Activated naive CD8-positive, alpha-beta T cell treated with anti-CD3 and anti-CD28 coated beads, Interleukin-2, amount 10 ng/mL, durations not matched to agents 7 days and 5 days (primary cell): ENCODE results near the gene TRPV6. TPM values are rescaled to one million over a fixed set of nuclear protein-coding genes. Genes with fewer than 3 reads are reported as not detected.

Experiments used
- ATAC-seq: fragments of 150-1000 bp; cut with Tn5 transposase; one replicate; pipeline ENCODE4 v1.10.0; 2021; ENCODE audit warnings: low read depth, moderate library complexity
- POLR2A ChIA-PET: fragments of 350-600 bp; sonication (Branson Sonifier 250); formaldehyde crosslinking; loops from one replicate; lab custom pipeline; 2021; ENCODE audit warnings: antibody characterized with exemption; lab: Charles Lee
- DNase-seq: peaks from one replicate; pipeline ENCODE4 v3.0.0; 2021
- H3K27ac Mint-ChIP-seq: one replicate; pipeline ENCODE4 v1.8.0; 2022; ENCODE audit warnings: mild to moderate bottlenecking, mixed read lengths
- H3K27me3 Mint-ChIP-seq: one replicate; pipeline ENCODE4 v1.8.0; 2022; ENCODE audit warnings: mild to moderate bottlenecking, moderate library complexity, mixed read lengths
- H3K36me3 Mint-ChIP-seq: one replicate; pipeline ENCODE4 v1.8.0; 2021; ENCODE audit warnings: mild to moderate bottlenecking, mixed read lengths
- H3K4me1 Mint-ChIP-seq: one replicate; pipeline ENCODE4 v1.8.0; 2021; ENCODE audit warnings: mixed read lengths
- H3K4me3 Mint-ChIP-seq: one replicate; pipeline ENCODE4 v1.8.0; 2022; ENCODE audit warnings: mild to moderate bottlenecking, moderate library complexity, mixed read lengths
- H3K9me3 Mint-ChIP-seq: one replicate; pipeline ENCODE4 v1.8.0; 2021; ENCODE audit warnings: mixed read lengths
- total RNA-seq, 2 experiments: library from RNA; stranded (reverse); gene quantifications; one replicate each; pipeline ENCODE4 v1.2.3, GENCODE V29; 2021

The TRPV6 gene
- total RNA-seq, 2 experiments from 2014 or later, result not detected

- H3K27ac Mint-ChIP-seq, result no peak overlapping the region
- POLR2A ChIA-PET, result no interaction called here
- H3K9me3 Mint-ChIP-seq, result no peaks in the 10 kb centered on the region
- no peak for DNase-seq
- no peaks in the 10 kb centered on the region for H3K36me3 Mint-ChIP-seq
- peaks cover 6% of the 10 kb centered on the region for H3K27me3 Mint-ChIP-seq
- peaks cover 2% of the 10 kb centered on the region for H3K4me1 Mint-ChIP-seq
- H3K4me3 Mint-ChIP-seq, result no peak overlapping the region
- no peak for ATAC-seq
Measured at GRCh38 chr7:142874409-142874808, 11.1 kb downstream of the TRPV6 start.

GRCh38 chr7:142873871-142874270, 11.7 kb downstream of the TRPV6 start:
- DNase-seq (no peak), ATAC-seq (no peak)
- Mint-ChIP-seq H3K27ac (no peak overlapping the region), H3K27me3 (peaks cover 3% of the 10 kb centered on the region), H3K9me3 (no peaks in the 10 kb centered on the region), H3K36me3 (no peaks in the 10 kb centered on the region), H3K4me1 (peaks cover 2% of the 10 kb centered on the region), H3K4me3 (no peak overlapping the region)
- POLR2A ChIA-PET, result no interaction called here

GRCh38 chr7:142873281-142873784, 12.2 kb downstream of the TRPV6 start:
- Mint-ChIP-seq H3K4me3 (no peak overlapping the region), H3K9me3 (no peaks in the 10 kb centered on the region), H3K36me3 (no peaks in the 10 kb centered on the region), H3K4me1 (peaks cover 2% of the 10 kb centered on the region), H3K27ac (no peak overlapping the region), H3K27me3 (no peaks in the 10 kb centered on the region)
- ATAC-seq, result peak; percentile 64
- no peak for DNase-seq
- POLR2A ChIA-PET, result interaction anchor here (0.7 kb wide), 1 partner anchor 266 kb away, joined by 3 read pairs; no protein-coding TSS in a partner anchor

- POLR2A ChIA-PET, result no interaction called here
- no peak overlapping the region for H3K4me3 Mint-ChIP-seq
Measured at GRCh38 chr7:142872106-142872675, 13.4 kb downstream of the TRPV6 start.

GRCh38 chr7:142871260-142872105, 14.1 kb downstream of the TRPV6 start:
- no peak overlapping the region for H3K4me3 Mint-ChIP-seq
- POLR2A ChIA-PET, result no interaction called here
- no peaks in the 10 kb centered on the region for H3K36me3 Mint-ChIP-seq
- no peaks in the 10 kb centered on the region for H3K27me3 Mint-ChIP-seq
- ATAC-seq (no peak), DNase-seq (no peak)
- no peak overlapping the region for H3K27ac Mint-ChIP-seq
- no peaks in the 10 kb centered on the region for H3K9me3 Mint-ChIP-seq
- H3K4me1 Mint-ChIP-seq, result peaks cover 2% of the 10 kb centered on the region

More at GRCh38 chr7:142872106-142872675, 13.4 kb downstream of the TRPV6 start:
- H3K9me3 Mint-ChIP-seq, result no peaks in the 10 kb centered on the region
- peaks cover 2% of the 10 kb centered on the region for H3K4me1 Mint-ChIP-seq
- H3K36me3 Mint-ChIP-seq, result no peaks in the 10 kb centered on the region
- no peak for ATAC-seq
- no peak for DNase-seq
- H3K27ac Mint-ChIP-seq, result no peak overlapping the region
- no peaks in the 10 kb centered on the region for H3K27me3 Mint-ChIP-seq

- no peak overlapping the region for H3K27ac Mint-ChIP-seq
- H3K4me3 Mint-ChIP-seq, result no peak overlapping the region
- DNase-seq (no peak), ATAC-seq (no peak)
- no peaks in the 10 kb centered on the region for H3K36me3 Mint-ChIP-seq
- POLR2A ChIA-PET, result no interaction called here
- H3K9me3 Mint-ChIP-seq, result no peaks in the 10 kb centered on the region
- no peaks in the 10 kb centered on the region for H3K27me3 Mint-ChIP-seq
- H3K4me1 Mint-ChIP-seq, result peaks cover 3% of the 10 kb centered on the region
Measured at GRCh38 chr7:142870566-142871259, 14.8 kb downstream of the TRPV6 start.

GRCh38 chr7:142870147-142870559, 15.4 kb downstream of the TRPV6 start:
- Mint-ChIP-seq H3K36me3 (no peaks in the 10 kb centered on the region), H3K27ac (no peak overlapping the region), H3K27me3 (no peaks in the 10 kb centered on the region), H3K4me1 (peaks cover 3% of the 10 kb centered on the region), H3K4me3 (no peak overlapping the region), H3K9me3 (no peaks in the 10 kb centered on the region)
- ATAC-seq, result no peak
- POLR2A ChIA-PET, result no interaction called here
- DNase-seq, result no peak

- no peaks in the 10 kb centered on the region for H3K36me3 Mint-ChIP-seq
- no peak overlapping the region for H3K27ac Mint-ChIP-seq
- peaks cover 3% of the 10 kb centered on the region for H3K4me1 Mint-ChIP-seq
- POLR2A ChIA-PET, result no interaction called here
- DNase-seq, result no peak
- no peak overlapping the region for H3K4me3 Mint-ChIP-seq
- no peaks in the 10 kb centered on the region for H3K27me3 Mint-ChIP-seq
- no peak for ATAC-seq
- no peaks in the 10 kb centered on the region for H3K9me3 Mint-ChIP-seq
Measured at GRCh38 chr7:142869434-142869833, 16.1 kb downstream of the TRPV6 start.

- Mint-ChIP-seq H3K4me1 (peaks cover 3% of the 10 kb centered on the region), H3K27me3 (no peaks in the 10 kb centered on the region), H3K36me3 (no peaks in the 10 kb centered on the region), H3K9me3 (no peaks in the 10 kb centered on the region), H3K4me3 (no peak overlapping the region), H3K27ac (no peak overlapping the region)
- DNase-seq (no peak), ATAC-seq (no peak)
- POLR2A ChIA-PET, result no interaction called here
Measured at GRCh38 chr7:142868986-142869415, 16.5 kb downstream of the TRPV6 start.

- ATAC-seq (no peak), DNase-seq (no peak)
- Mint-ChIP-seq H3K27me3 (no peaks in the 10 kb centered on the region), H3K4me1 (peaks cover 3% of the 10 kb centered on the region), H3K36me3 (no peaks in the 10 kb centered on the region), H3K27ac (no peak overlapping the region), H3K4me3 (no peak overlapping the region), H3K9me3 (no peaks in the 10 kb centered on the region)
- POLR2A ChIA-PET, result no interaction called here
Measured at GRCh38 chr7:142868188-142868985, 17.2 kb downstream of the TRPV6 start.

- H3K9me3 Mint-ChIP-seq, result no peaks in the 10 kb centered on the region
- no peaks in the 10 kb centered on the region for H3K36me3 Mint-ChIP-seq
- no peak overlapping the region for H3K4me3 Mint-ChIP-seq
- DNase-seq (no peak), ATAC-seq (no peak)
- H3K27ac Mint-ChIP-seq, result peak overlapping the region; percentile 64
- POLR2A ChIA-PET, result no interaction called here
- peaks cover 3% of the 10 kb centered on the region for H3K4me1 Mint-ChIP-seq
- no peaks in the 10 kb centered on the region for H3K27me3 Mint-ChIP-seq
Measured at GRCh38 chr7:142867398-142868187, 18.0 kb downstream of the TRPV6 start.

- DNase-seq, result no peak
- no peaks in the 10 kb centered on the region for H3K27me3 Mint-ChIP-seq
- H3K4me1 Mint-ChIP-seq, result peaks cover 2% of the 10 kb centered on the region
- no peaks in the 10 kb centered on the region for H3K9me3 Mint-ChIP-seq
- no peaks in the 10 kb centered on the region for H3K36me3 Mint-ChIP-seq
- POLR2A ChIA-PET, result no interaction called here
- H3K4me3 Mint-ChIP-seq, result no peak overlapping the region
- ATAC-seq, result no peak
- H3K27ac Mint-ChIP-seq, result peak overlapping the region; percentile 64
Measured at GRCh38 chr7:142867097-142867378, 18.5 kb downstream of the TRPV6 start.
